Measurements from ENCODE around the gene TRDN. TPM values are rescaled to one million over a fixed set of nuclear protein-coding genes. Genes with fewer than 3 reads are reported as not detected.

The TRDN gene
- total and polyA plus RNA-seq, 8 donors, result 0.08 to 0.21 TPM; not detected in 6

DNA sequence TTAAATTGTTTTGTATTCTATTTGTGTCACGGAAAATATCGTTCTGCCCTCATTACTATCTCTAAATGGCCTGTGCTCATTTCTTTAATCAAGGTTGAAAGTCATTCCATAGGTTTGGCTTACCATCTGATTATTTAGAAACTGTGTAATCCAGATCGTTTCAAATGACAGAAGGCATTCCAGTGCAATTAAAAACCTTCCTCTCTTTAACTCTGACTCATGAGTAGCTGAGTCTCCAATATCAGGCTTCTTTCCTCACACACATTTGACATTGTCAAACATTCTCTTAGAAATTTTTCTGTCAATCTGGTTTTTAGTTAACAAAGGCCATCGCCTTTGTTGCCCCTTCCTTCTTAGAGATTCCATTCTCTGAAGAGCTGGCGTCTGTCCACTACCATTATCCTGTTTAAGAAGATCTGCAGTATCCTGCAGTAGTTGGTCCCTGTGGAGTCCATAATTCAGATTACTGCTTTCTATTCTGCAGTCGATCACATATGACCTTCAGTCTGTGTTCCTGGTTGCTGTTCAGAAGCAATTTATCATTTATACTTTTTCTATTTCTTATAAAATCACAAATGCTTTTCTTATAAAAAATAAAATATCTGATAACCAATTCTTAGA, 3.9 kb upstream of the TRDN start:
- H3K27ac ChIP-seq, result no peak overlapping the region
- FAIRE-seq (no peak), ATAC-seq (no peak), DNase-seq (no peak)
- no peaks in the 10 kb centered on the region for H3K27me3 ChIP-seq
- H3K4me1 ChIP-seq, result no peaks in the 10 kb centered on the region
- 47 to 54% methylated on average over 6 of the region's 6 CpGs for WGBS, 2 donors
- no peaks in the 10 kb centered on the region for H3K9me3 ChIP-seq
- TF ChIP-seq, protein P1, sequence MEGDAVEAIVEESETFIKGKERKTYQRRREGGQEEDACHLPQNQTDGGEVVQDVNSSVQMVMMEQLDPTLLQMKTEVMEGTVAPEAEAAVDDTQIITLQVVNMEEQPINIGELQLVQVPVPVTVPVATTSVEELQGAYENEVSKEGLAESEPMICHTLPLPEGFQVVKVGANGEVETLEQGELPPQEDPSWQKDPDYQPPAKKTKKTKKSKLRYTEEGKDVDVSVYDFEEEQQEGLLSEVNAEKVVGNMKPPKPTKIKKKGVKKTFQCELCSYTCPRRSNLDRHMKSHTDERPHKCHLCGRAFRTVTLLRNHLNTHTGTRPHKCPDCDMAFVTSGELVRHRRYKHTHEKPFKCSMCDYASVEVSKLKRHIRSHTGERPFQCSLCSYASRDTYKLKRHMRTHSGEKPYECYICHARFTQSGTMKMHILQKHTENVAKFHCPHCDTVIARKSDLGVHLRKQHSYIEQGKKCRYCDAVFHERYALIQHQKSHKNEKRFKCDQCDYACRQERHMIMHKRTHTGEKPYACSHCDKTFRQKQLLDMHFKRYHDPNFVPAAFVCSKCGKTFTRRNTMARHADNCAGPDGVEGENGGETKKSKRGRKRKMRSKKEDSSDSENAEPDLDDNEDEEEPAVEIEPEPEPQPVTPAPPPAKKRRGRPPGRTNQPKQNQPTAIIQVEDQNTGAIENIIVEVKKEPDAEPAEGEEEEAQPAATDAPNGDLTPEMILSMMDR (IDR thresholded peaks at IDR 0.05), result no peak
- H3K4me3 ChIP-seq, result no peak overlapping the region
- H3K36me3 ChIP-seq, result no peaks in the 10 kb centered on the region
- intact Hi-C loops (cut with DNase I), result no loop called here

DNA sequence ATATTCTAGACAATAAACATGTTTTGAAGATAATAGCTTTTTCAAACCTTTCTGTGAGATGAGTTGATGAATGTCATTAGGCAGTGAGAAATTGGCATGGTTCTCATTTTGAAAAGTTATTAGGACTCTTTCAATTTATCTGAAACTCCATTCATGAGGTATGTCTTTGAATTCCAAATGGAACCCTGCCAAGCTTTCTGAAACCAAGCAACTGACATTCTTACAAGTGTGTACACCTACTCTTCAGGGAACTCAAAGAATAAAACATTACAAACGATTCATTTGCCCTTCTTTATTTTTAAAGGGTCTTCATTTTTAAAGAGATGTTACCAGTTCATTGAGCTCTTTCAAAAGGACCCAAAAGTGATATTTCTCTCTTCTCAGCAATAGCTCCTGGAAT, 2.1 kb upstream of the TRDN start:
- FAIRE-seq (no peak), DNase-seq (no peak)
- WGBS, 2 donors, result 18 to 23% methylated on average over 1 of the region's 1 CpG

DNA sequence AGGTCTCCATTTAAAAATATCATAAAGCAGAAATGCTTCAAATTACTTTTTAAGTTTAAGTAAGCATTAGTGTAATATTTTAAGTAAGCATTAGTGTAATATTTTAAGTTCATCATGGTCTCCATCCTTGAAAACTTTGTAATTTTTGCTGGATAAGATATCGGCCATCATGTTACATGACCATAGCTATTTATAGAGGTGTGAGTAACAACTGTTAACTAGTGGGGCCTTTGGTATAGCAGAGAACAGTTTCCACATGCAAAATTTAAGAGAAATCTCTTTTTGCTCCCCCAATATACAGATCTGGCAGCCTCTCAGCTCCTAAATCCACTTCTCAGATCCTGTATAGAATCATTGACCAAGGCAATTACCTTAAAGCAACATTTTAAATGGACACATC, 468 bp downstream of the TRDN start:
- no peak for DNase-seq
- Histone ChIP-seq H3K4me1 (no peaks in the 10 kb centered on the region), H3K27ac (no peak overlapping the region), H3K36me3 (no peaks in the 10 kb centered on the region), H3K4me3 (no peak overlapping the region), H3K27me3 (no peaks in the 10 kb centered on the region), H3K9me3 (no peaks in the 10 kb centered on the region)
- ATAC-seq, result no peak
- TF ChIP-seq, protein P1 (IDR thresholded peaks at IDR 0.05), result no peak
- intact Hi-C loops (cut with DNase I), result no loop called here
- FAIRE-seq, result no peak
- 57 to 77% methylated on average over 1 of the region's 1 CpG for WGBS, 2 donors

More for the DNA sequence above, 2.1 kb upstream of the TRDN start:
- Histone ChIP-seq H3K4me1 (no peaks in the 10 kb centered on the region), H3K4me3 (no peak overlapping the region), H3K36me3 (no peaks in the 10 kb centered on the region), H3K9me3 (no peaks in the 10 kb centered on the region), H3K27me3 (no peaks in the 10 kb centered on the region), H3K27ac (no peak overlapping the region)
- intact Hi-C loops (cut with DNase I), result no loop called here
- ATAC-seq, result no peak
- TF ChIP-seq, protein P1 (IDR thresholded peaks at IDR 0.05), result no peak

DNA sequence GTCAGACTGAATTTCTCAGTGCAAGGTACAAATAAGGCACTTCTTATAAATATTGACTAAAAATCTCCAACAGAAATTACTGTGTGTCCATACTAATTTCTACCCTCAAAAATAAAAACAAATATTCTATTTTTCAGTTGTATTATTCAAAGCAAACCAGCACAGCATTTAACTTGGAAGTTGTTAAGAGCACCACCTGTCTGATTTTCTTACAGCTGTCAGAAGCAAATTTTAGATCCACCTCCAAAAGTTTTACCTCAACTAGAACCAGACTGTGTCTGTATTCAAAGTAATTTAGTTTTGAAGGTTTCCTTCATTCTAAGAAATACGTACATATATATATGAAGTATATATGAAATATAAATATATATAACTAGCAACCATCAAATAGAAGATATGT, 1.2 kb downstream of the TRDN start:
- no peaks in the 10 kb centered on the region for H3K4me1 ChIP-seq
- ATAC-seq, result no peak
- no peaks in the 10 kb centered on the region for H3K27me3 ChIP-seq
- no peak overlapping the region for H3K4me3 ChIP-seq
- intact Hi-C loops (cut with DNase I), result no loop called here
- WGBS, 2 donors, result 61 to 71% methylated on average over 1 of the region's 1 CpG
- no peak for FAIRE-seq
- H3K9me3 ChIP-seq, result no peaks in the 10 kb centered on the region
- DNase-seq, result no peak
- no peak overlapping the region for H3K27ac ChIP-seq
- no peaks in the 10 kb centered on the region for H3K36me3 ChIP-seq
- TF ChIP-seq, protein P1 (IDR thresholded peaks at IDR 0.05), result no peak

DNA sequence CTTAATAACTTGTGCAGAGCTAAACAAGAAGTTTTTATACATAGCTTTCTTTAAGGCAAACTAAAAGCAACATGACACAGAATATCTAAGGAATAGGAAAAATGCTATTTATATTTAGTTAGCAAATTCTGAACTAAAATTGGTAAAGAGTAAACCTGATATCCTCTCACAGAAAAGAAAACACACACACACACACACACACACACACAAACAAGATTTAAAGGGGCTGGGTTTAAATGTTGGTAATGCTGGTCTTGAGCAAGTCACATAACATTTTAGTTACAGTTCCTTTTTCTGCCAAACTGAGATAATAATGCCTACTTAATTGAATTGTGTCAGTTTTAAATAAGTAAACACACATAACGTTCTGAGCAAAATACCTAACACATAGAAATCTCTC, 1.6 kb downstream of the TRDN start:
- Histone ChIP-seq H3K4me3 (no peak overlapping the region), H3K4me1 (no peaks in the 10 kb centered on the region), H3K36me3 (no peaks in the 10 kb centered on the region), H3K27me3 (no peaks in the 10 kb centered on the region), H3K9me3 (no peaks in the 10 kb centered on the region), H3K27ac (no peak overlapping the region)
- TF ChIP-seq, protein P1 (IDR thresholded peaks at IDR 0.05), result no peak
- DNase-seq (no peak), ATAC-seq (no peak), FAIRE-seq (no peak)
- 10 to 18% methylated on average over 1 of the region's 1 CpG for WGBS, 2 donors
- intact Hi-C loops (cut with DNase I), result no loop called here
